Lung (tissue), 12 donors: Measurements from ENCODE around the gene PARP11. TPM values are rescaled to one million over a fixed set of nuclear protein-coding genes. Genes with fewer than 3 reads are reported as not detected.

ENCODE experiments used
- ATAC-seq: fragments of 200-7000 bp; cut with Tn5 transposase; one replicate; pipeline ENCODE4 v1.9.1; 2020; ENCODE audit warnings: moderate number of reproducible peaks; ENCODE audit not compliant: insufficient read depth, low FRiP score
- DNase-seq, 3 donors: peaks; one replicate each; pipeline ENCODE4 v3.0.0-alpha.2; 2013 to 2017
- H3K27ac ChIP-seq, 2 donors: one replicate each; pipeline ENCODE4 v1.5.1; 2013; ENCODE audit warnings: mild to moderate bottlenecking in 2 of 2, moderate library complexity in 2 of 2, control low read depth in 1 of 2, inconsistent platforms in 1 of 2, low read depth in 1 of 2, low read length in 1 of 2
- H3K27me3 ChIP-seq, 3 donors: one replicate each; pipeline ENCODE4 v1.5.1; 2013; ENCODE audit warnings: low read length in 2 of 3; ENCODE audit not compliant: control insufficient read depth in 3 of 3, insufficient read depth in 3 of 3
- H3K36me3 ChIP-seq, 4 donors: one replicate each; pipeline ENCODE4 v1.5.1; 2013; ENCODE audit warnings: low read length in 4 of 4, mild to moderate bottlenecking in 1 of 4, moderate library complexity in 1 of 4; ENCODE audit not compliant: control insufficient read depth in 4 of 4, insufficient read depth in 4 of 4
- H3K4me1 ChIP-seq, 5 donors: one replicate each; pipeline ENCODE4 v1.5.1; 2013; ENCODE audit warnings: low read length in 5 of 5, mild to moderate bottlenecking in 2 of 5, moderate library complexity in 1 of 5; ENCODE audit not compliant: control insufficient read depth in 5 of 5, insufficient read depth in 5 of 5
- H3K4me3 ChIP-seq: one replicate; pipeline ENCODE4 v1.5.1; 2013; ENCODE audit warnings: mild to moderate bottlenecking, control low read depth, moderate library complexity
- H3K9ac ChIP-seq, 2 donors: one replicate each; pipeline ENCODE4 v1.5.1; 2013; ENCODE audit warnings: low read length in 2 of 2, control low read depth in 1 of 2; ENCODE audit not compliant: insufficient read depth in 1 of 2
- H3K9me3 ChIP-seq, 4 donors: one replicate each; pipeline ENCODE4 v1.5.1; 2013; ENCODE audit warnings: low read length in 3 of 4, mild to moderate bottlenecking in 1 of 4, moderate library complexity in 1 of 4; ENCODE audit not compliant: control insufficient read depth in 4 of 4, insufficient read depth in 3 of 4
- WGBS, 2 donors: extraction: QIAGEN DNeasy Blood & Tissue Kit; methylation state at CpG; one replicate each; pipeline ENCODE4 v1.1.7; 2013; 5-methylcytosine and 5-hydroxymethylcytosine counted together
- polyA plus RNA-seq, 2 donors: library from polyadenylated mRNA; stranded (reverse); fragments of 200-250 nt; gene quantifications; one replicate each; pipeline ENCODE4 v1.2.1, GENCODE V29; 2013
- total RNA-seq, 2 donors: library from RNA; depleted of rRNA in 1 of 2; stranded (reverse); fragments of >200 nt in 1 of 2; gene quantifications; one replicate each; pipeline ENCODE4 v1.2.1, GENCODE V29; 2014 to 2021
- TF ChIP-seq, protein P1 (sequence below): IDR thresholded peaks from 2 replicates; pipeline ENCODE4 v1.5.1; 2012; ENCODE audit warnings: mild to moderate bottlenecking; ENCODE audit errors: control extremely low read depth, extremely low read depth
- donor health status: control.
- donor health status: control.
- donor health status: Bipolar disorder and iron deficiency.
- donor health status: healthy.
- donor health status: DM: yes; HTN: yes; CAD: no.

The PARP11 gene
- total and polyA plus RNA-seq, 4 donors: 2.7 to 12.8 (median 8.1) TPM

DNA sequence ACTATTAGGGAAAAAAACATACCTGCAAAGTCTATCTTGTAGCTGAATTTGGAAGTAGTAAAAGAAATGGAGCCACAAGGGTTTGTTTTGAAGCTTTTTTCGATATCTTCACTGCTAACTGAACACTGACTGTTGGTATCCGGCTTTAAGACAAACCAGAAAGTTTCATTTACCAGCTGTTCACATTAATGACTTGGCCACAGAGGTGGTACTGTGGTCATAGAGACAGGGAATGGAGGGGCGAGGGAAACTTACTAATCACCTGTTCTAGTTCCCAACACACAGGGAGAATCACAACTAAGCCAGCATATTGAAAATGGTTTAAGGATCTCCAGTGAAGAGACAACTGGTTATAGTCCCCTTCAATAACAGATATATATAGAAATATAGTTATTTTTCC is 44.3 kb downstream of the PARP11 start:
- Histone ChIP-seq H3K27ac (no peak overlapping the region), H3K27me3 (no peaks in the 10 kb centered on the region), H3K9ac (no peak overlapping the region), H3K9me3 (no peaks in the 10 kb centered on the region), H3K4me1 (no peaks in the 10 kb centered on the region), H3K4me3 (no peak overlapping the region), H3K36me3 (peaks cover 5 to 19% (median 7%) of the 10 kb centered on the region in 4 donors)
- no peak for ATAC-seq
- no peak for DNase-seq
- TF ChIP-seq, protein P1, sequence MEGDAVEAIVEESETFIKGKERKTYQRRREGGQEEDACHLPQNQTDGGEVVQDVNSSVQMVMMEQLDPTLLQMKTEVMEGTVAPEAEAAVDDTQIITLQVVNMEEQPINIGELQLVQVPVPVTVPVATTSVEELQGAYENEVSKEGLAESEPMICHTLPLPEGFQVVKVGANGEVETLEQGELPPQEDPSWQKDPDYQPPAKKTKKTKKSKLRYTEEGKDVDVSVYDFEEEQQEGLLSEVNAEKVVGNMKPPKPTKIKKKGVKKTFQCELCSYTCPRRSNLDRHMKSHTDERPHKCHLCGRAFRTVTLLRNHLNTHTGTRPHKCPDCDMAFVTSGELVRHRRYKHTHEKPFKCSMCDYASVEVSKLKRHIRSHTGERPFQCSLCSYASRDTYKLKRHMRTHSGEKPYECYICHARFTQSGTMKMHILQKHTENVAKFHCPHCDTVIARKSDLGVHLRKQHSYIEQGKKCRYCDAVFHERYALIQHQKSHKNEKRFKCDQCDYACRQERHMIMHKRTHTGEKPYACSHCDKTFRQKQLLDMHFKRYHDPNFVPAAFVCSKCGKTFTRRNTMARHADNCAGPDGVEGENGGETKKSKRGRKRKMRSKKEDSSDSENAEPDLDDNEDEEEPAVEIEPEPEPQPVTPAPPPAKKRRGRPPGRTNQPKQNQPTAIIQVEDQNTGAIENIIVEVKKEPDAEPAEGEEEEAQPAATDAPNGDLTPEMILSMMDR: no peak
- WGBS, 2 donors: 95 to 99% methylated on average over 3 of the region's 3 CpGs

DNA sequence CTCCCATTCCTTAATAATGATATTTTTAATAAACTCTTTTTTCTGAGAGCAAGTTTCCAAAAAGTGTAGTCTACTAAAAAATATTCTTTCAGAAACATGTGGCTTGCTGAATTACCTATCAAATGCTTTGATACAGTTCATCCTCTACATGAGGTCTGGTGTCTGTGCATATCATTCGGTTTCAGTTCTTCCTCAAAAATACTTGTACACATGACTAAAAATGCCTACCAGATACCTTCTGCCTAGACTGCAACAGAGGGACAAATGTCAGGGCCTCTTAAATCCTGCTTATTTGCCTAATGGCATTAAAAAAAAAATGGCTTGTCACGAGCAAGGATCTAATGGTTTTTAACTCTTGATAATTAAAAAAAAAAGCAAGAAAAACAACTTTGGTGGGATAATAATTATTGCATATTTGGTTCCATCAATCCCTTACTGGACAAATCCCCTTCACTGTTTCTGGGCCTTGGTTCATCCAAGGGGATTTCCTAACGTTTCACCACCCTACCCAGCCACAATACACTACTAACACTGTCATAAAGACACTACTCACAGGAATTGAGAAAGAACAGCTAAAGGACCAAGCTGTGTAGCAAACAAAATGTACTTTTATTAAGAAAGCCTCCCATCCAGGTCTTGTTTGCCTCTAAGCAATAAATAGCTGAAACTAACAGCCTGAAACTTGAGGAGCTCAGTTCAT is 45.7 kb downstream of the PARP11 start:
- no peaks in the 10 kb centered on the region for H3K27me3 ChIP-seq
- no peaks in the 10 kb centered on the region for H3K9me3 ChIP-seq
- H3K36me3 ChIP-seq: peaks cover 5 to 21% (median 10%) of the 10 kb centered on the region in 4 donors
- no peaks in the 10 kb centered on the region for H3K4me1 ChIP-seq
- H3K4me3 ChIP-seq: no peak overlapping the region
- 91 to 94% methylated on average over 3 of the region's 3 CpGs for WGBS, 2 donors
- DNase-seq (no peak), ATAC-seq (no peak)
- no peak overlapping the region for H3K27ac ChIP-seq
- H3K9ac ChIP-seq: no peak overlapping the region
- TF ChIP-seq, protein P1: no peak

DNA sequence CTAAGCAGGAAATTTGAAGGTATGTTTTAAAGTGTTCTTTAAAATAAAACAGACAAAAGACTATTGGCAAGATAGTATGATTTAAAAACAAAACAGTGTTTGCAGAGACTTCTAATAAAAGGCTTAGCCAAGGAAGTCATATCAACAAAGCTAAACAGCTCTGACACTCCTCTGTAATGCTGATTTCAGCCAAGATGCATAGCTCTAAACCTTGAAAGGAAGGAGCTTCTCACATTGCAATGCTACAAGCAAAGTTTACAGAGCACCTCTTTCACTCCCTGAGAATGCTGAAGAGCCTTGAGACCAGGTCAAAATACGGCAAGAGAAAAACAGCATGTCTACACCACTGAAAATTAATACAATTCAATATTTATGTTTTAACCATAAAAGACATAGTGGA is 51.8 kb downstream of the PARP11 start:
- no peak overlapping the region for H3K9ac ChIP-seq
- H3K9me3 ChIP-seq: no peaks in the 10 kb centered on the region
- H3K27ac ChIP-seq: no peak overlapping the region
- ATAC-seq (no peak), DNase-seq (no peak)
- TF ChIP-seq, protein P1: no peak
- H3K4me3 ChIP-seq: no peak overlapping the region
- no peaks in the 10 kb centered on the region for H3K27me3 ChIP-seq
- H3K4me1 ChIP-seq: peaks cover 0 to under 1% (median 0%) of the 10 kb centered on the region in 5 donors
- peaks cover 6 to 39% (median 19%) of the 10 kb centered on the region in 4 donors for H3K36me3 ChIP-seq
- 96 to 97% methylated on average over 1 of the region's 1 CpG for WGBS, 2 donors
